SK-N-SH treated with all-trans-retinoic acid at 6 μM for 48 hours (cell line): ENCODE results near the gene RNF121.

Experiments used
- ATAC-seq: fragments of 200-7000 bp; cut with Tn5 transposase; 3 replicates; pipeline ENCODE4 v1.9.1; 2020; ENCODE audit warnings: mild to moderate bottlenecking, moderate library complexity
- ARNTL ChIP-seq: fragments of 450-650 bp; formaldehyde crosslinking; IDR thresholded peaks from 2 replicates; pipeline ENCODE4 v1.5.0; 2020; ENCODE audit warnings: low read depth, mild to moderate bottlenecking, moderate library complexity, borderline replicate concordance
- BACH2 ChIP-seq: fragments of 250-450 bp; sonication (Bioruptor Pico); IDR thresholded peaks from 2 replicates; pipeline ENCODE4 v1.9.0; 2021; ENCODE audit warnings: mild to moderate bottlenecking, borderline replicate concordance
- CSDC2 ChIP-seq: fragments of 250-450 bp; sonication (Bioruptor Pico); IDR thresholded peaks from 2 replicates; pipeline ENCODE4 v1.5.0; 2020; ENCODE audit warnings: mild to moderate bottlenecking, moderate library complexity
- ESRRG ChIP-seq: fragments of 250-450 bp; sonication (Bioruptor Pico); IDR thresholded peaks from 2 replicates; pipeline ENCODE4 v1.6.1; 2021; ENCODE audit warnings: mild to moderate bottlenecking
- GLIS3 ChIP-seq: fragments of 250-450 bp; sonication (Bioruptor Pico); IDR thresholded peaks from 2 replicates; pipeline ENCODE4 v1.5.0; 2020; ENCODE audit warnings: mild to moderate bottlenecking, moderate library complexity
- ISL1 ChIP-seq: fragments of 250-450 bp; sonication (Bioruptor Pico); IDR thresholded peaks from 2 replicates; pipeline ENCODE4 v2.1.2; 2022; ENCODE audit warnings: mild to moderate bottlenecking, moderate library complexity
- OSR1 ChIP-seq: fragments of 250-450 bp; sonication (Bioruptor Pico); IDR thresholded peaks from 2 replicates; pipeline ENCODE4 v1.8.0; 2022; ENCODE audit warnings: moderate library complexity, mild to moderate bottlenecking, inconsistent platforms
- PPARA ChIP-seq: fragments of 250-450 bp; sonication (Bioruptor Pico); IDR thresholded peaks from 2 replicates; pipeline ENCODE4 v1.5.0; 2020; ENCODE audit warnings: mild to moderate bottlenecking, borderline replicate concordance
- RARB ChIP-seq: fragments of 250-450 bp; sonication (Bioruptor Pico); IDR thresholded peaks from 2 replicates; pipeline ENCODE4 v1.8.0; 2021; ENCODE audit warnings: mild to moderate bottlenecking, moderate library complexity
- SNAI2 ChIP-seq: fragments of 250-450 bp; sonication (Bioruptor Pico); IDR thresholded peaks from 2 replicates; pipeline ENCODE4 v1.5.0; 2020; ENCODE audit warnings: mild to moderate bottlenecking, moderate library complexity
- TCF4 ChIP-seq: fragments of 250-450 bp; sonication (Bioruptor Pico); IDR thresholded peaks from 2 replicates; pipeline ENCODE4 v1.8.0; 2021; ENCODE audit warnings: mild to moderate bottlenecking, moderate library complexity, borderline replicate concordance
- TOX ChIP-seq: fragments of 250-450 bp; sonication (Bioruptor Pico); IDR thresholded peaks from 2 replicates; pipeline ENCODE4 v1.8.0; 2021; ENCODE audit warnings: mild to moderate bottlenecking, moderate library complexity, borderline replicate concordance
- ZC3H10 ChIP-seq: fragments of 250-450 bp; sonication (Bioruptor Pico); IDR thresholded peaks from 2 replicates; pipeline ENCODE4 v1.5.1; 2021; ENCODE audit warnings: mild to moderate bottlenecking, moderate library complexity
- ZFP30 ChIP-seq: fragments of 450-650 bp; formaldehyde crosslinking; IDR thresholded peaks from 2 replicates; pipeline ENCODE4 v1.5.0; 2022; ENCODE audit warnings: mild to moderate bottlenecking, moderate library complexity
- ZNF565 ChIP-seq: fragments of 450-650 bp; formaldehyde crosslinking; conservative IDR thresholded peaks from 2 replicates; pipeline ENCODE4 v1.5.0; 2020; ENCODE audit warnings: low read depth, mild to moderate bottlenecking, moderate library complexity
- ZNF70 ChIP-seq: fragments of 450-650 bp; formaldehyde crosslinking; IDR thresholded peaks from 2 replicates; pipeline ENCODE4 v1.5.0; 2020; ENCODE audit warnings: mild to moderate bottlenecking, moderate library complexity
- TF ChIP-seq, protein P1 (sequence below): fragments of 250-450 bp; sonication (Bioruptor Pico); IDR thresholded peaks from 2 replicates; pipeline ENCODE4 v1.5.1; 2021; ENCODE audit warnings: mild to moderate bottlenecking, moderate library complexity
- TF ChIP-seq, protein P2 (sequence below): fragments of 250-450 bp; sonication (Bioruptor Pico); IDR thresholded peaks from 2 replicates; pipeline ENCODE4 v1.5.0; 2020; ENCODE audit warnings: mild to moderate bottlenecking, moderate library complexity
- TF ChIP-seq, protein P3 (sequence below): fragments of 250-450 bp; sonication (Bioruptor Pico); IDR thresholded peaks from 2 replicates; pipeline ENCODE4 v1.8.0; 2020; ENCODE audit warnings: mild to moderate bottlenecking, moderate library complexity, borderline replicate concordance
- TF ChIP-seq, protein P4 (sequence below): fragments of 250-450 bp; sonication (Bioruptor Pico); IDR thresholded peaks from 2 replicates; pipeline ENCODE4 v1.5.1; 2020; ENCODE audit warnings: low read depth, mild to moderate bottlenecking, moderate library complexity
- TF ChIP-seq, protein P5 (sequence below): fragments of 250-450 bp; sonication (Bioruptor Pico); IDR thresholded peaks from 2 replicates; pipeline ENCODE4 v1.8.0; 2021; ENCODE audit warnings: low read depth, mild to moderate bottlenecking, moderate library complexity, borderline replicate concordance

The RNF121 gene

DNA sequence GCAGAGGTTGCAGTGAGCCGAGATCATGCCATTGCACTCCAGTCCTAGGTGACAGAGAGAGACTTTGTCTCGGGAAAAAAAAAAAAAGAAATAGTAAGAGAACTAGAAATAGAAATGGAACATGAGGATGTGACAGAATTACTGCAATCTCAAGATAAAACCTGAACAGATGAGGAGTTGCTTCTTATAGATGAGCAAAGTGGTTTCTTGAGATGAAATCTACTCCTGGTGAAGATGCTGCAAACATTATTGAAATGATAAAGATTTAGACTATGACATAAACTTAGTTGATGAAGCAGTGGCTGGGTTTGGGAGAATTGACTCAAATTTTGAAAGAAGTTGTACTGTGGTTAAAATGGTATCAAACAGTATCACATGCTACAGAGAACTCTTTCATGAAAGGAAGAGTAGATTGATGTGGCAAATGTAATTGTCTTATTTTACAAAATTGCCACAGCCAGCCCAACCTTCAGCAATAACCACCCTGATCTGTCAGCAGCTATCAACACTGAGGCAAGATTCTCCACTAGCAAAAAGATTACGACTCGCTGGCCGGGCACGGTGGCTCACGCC lies 14.1 kb upstream of the RNF121 start:
- TF ChIP-seq ZNF565 (CRISPR knock-in tag) (no peak), ISL1 (no peak), ZNF70 (CRISPR knock-in tag) (no peak), CSDC2 (CRISPR knock-in tag) (no peak), ARNTL (no peak), TOX (CRISPR knock-in tag) (no peak), PPARA (no peak), GLIS3 (CRISPR knock-in tag) (no peak), ZFP30 (CRISPR knock-in tag) (no peak), BACH2 (CRISPR knock-in tag) (no peak), TCF4 (CRISPR knock-in tag) (no peak), ESRRG (CRISPR knock-in tag) (no peak), ZC3H10 (CRISPR knock-in tag) (no peak), RARB (no peak)
- TF ChIP-seq, protein P1, sequence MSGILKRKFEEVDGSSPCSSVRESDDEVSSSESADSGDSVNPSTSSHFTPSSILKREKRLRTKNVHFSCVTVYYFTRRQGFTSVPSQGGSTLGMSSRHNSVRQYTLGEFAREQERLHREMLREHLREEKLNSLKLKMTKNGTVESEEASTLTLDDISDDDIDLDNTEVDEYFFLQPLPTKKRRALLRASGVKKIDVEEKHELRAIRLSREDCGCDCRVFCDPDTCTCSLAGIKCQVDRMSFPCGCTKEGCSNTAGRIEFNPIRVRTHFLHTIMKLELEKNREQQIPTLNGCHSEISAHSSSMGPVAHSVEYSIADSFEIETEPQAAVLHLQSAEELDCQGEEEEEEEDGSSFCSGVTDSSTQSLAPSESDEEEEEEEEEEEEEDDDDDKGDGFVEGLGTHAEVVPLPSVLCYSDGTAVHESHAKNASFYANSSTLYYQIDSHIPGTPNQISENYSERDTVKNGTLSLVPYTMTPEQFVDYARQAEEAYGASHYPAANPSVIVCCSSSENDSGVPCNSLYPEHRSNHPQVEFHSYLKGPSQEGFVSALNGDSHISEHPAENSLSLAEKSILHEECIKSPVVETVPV (CRISPR knock-in tag) = no peak
- TF ChIP-seq, protein P2, sequence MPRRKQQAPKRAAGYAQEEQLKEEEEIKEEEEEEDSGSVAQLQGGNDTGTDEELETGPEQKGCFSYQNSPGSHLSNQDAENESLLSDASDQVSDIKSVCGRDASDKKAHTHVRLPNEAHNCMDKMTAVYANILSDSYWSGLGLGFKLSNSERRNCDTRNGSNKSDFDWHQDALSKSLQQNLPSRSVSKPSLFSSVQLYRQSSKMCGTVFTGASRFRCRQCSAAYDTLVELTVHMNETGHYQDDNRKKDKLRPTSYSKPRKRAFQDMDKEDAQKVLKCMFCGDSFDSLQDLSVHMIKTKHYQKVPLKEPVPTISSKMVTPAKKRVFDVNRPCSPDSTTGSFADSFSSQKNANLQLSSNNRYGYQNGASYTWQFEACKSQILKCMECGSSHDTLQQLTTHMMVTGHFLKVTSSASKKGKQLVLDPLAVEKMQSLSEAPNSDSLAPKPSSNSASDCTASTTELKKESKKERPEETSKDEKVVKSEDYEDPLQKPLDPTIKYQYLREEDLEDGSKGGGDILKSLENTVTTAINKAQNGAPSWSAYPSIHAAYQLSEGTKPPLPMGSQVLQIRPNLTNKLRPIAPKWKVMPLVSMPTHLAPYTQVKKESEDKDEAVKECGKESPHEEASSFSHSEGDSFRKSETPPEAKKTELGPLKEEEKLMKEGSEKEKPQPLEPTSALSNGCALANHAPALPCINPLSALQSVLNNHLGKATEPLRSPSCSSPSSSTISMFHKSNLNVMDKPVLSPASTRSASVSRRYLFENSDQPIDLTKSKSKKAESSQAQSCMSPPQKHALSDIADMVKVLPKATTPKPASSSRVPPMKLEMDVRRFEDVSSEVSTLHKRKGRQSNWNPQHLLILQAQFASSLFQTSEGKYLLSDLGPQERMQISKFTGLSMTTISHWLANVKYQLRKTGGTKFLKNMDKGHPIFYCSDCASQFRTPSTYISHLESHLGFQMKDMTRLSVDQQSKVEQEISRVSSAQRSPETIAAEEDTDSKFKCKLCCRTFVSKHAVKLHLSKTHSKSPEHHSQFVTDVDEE (CRISPR knock-in tag) = no peak
- TF ChIP-seq, protein P3, sequence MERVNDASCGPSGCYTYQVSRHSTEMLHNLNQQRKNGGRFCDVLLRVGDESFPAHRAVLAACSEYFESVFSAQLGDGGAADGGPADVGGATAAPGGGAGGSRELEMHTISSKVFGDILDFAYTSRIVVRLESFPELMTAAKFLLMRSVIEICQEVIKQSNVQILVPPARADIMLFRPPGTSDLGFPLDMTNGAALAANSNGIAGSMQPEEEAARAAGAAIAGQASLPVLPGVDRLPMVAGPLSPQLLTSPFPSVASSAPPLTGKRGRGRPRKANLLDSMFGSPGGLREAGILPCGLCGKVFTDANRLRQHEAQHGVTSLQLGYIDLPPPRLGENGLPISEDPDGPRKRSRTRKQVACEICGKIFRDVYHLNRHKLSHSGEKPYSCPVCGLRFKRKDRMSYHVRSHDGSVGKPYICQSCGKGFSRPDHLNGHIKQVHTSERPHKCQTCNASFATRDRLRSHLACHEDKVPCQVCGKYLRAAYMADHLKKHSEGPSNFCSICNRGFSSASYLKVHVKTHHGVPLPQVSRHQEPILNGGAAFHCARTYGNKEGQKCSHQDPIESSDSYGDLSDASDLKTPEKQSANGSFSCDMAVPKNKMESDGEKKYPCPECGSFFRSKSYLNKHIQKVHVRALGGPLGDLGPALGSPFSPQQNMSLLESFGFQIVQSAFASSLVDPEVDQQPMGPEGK (CRISPR knock-in tag) = no peak
- TF ChIP-seq, protein P4, sequence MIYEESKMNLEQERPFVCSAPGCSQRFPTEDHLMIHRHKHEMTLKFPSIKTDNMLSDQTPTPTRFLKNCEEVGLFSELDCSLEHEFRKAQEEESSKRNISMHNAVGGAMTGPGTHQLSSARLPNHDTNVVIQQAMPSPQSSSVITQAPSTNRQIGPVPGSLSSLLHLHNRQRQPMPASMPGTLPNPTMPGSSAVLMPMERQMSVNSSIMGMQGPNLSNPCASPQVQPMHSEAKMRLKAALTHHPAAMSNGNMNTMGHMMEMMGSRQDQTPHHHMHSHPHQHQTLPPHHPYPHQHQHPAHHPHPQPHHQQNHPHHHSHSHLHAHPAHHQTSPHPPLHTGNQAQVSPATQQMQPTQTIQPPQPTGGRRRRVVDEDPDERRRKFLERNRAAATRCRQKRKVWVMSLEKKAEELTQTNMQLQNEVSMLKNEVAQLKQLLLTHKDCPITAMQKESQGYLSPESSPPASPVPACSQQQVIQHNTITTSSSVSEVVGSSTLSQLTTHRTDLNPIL (CRISPR knock-in tag) = no peak
- ATAC-seq = no peak

DNA sequence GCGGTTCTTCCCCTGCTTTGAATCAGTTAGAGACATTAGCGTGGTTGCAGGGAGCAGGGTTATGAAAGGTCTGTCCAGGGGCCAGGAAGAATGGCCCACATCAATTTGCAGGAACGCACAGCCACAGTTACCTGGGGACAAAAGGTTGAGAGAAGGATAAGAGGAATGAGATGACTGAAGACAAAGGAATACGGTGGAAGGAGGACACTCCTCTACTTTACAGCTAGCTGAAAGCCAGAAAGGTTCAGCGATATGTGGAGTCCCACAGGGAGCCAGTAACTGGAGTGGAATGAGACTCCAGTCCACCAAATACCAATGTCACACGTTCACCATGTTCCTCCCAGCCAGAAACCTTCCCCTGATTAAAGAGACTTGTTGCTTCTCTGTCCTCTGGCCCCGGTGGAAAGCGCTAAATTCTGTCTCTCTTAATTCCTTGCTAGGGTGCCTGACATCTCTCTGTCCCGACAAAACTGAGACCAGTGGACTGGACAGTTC lies 11.2 kb upstream of the RNF121 start:
- TF ChIP-seq OSR1 (CRISPR knock-in tag) (no peak), ZC3H10 (CRISPR knock-in tag) (no peak), BACH2 (CRISPR knock-in tag) (no peak), GLIS3 (CRISPR knock-in tag) (no peak), ISL1 (no peak), TCF4 (CRISPR knock-in tag) (no peak), ZNF70 (CRISPR knock-in tag) (no peak), SNAI2 (CRISPR knock-in tag) (no peak), RARB (no peak), ZNF565 (CRISPR knock-in tag) (no peak), PPARA (no peak)
- TF ChIP-seq, protein P5, sequence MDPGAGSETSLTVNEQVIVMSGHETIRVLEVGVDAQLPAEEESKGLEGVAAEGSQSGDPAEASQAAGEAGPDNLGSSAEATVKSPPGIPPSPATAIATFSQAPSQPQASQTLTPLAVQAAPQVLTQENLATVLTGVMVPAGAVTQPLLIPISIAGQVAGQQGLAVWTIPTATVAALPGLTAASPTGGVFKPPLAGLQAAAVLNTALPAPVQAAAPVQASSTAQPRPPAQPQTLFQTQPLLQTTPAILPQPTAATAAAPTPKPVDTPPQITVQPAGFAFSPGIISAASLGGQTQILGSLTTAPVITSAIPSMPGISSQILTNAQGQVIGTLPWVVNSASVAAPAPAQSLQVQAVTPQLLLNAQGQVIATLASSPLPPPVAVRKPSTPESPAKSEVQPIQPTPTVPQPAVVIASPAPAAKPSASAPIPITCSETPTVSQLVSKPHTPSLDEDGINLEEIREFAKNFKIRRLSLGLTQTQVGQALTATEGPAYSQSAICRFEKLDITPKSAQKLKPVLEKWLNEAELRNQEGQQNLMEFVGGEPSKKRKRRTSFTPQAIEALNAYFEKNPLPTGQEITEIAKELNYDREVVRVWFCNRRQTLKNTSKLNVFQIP (CRISPR knock-in tag) = no peak
- TF ChIP-seq, protein P1 (CRISPR knock-in tag) = no peak
- TF ChIP-seq, protein P3 (CRISPR knock-in tag) = no peak
- TF ChIP-seq, protein P2 (CRISPR knock-in tag) = no peak
- TF ChIP-seq, all 23 proteins: peak for 0
- ATAC-seq = no peak
